ENCODE results near the gene TRAF3.
"Not testable (repeated sequence)": the region's sequence is repeated elsewhere in the genome, so short reads cannot be mapped to it uniquely, and the experiment has no call there.

The TRAF3 gene

DNA sequence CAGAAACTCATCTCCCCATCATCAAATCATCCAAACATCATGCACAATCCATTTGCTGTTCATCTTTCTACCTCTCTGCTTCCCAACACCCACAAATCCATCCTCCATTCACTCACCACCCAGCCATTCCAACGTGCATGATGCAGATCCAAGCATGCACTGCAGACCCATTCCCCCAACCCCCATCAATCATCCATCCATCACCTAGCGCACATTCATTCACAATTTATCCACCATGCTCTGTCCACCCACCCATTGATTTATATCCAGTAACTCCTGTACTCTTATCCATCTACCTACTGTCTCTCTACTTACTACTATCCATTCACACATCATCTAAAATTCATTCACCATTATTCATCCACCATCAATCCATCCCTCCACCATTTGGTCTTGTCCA is 141.2 kb downstream of the TRAF3 start:
- no peak for DNase-seq

DNA sequence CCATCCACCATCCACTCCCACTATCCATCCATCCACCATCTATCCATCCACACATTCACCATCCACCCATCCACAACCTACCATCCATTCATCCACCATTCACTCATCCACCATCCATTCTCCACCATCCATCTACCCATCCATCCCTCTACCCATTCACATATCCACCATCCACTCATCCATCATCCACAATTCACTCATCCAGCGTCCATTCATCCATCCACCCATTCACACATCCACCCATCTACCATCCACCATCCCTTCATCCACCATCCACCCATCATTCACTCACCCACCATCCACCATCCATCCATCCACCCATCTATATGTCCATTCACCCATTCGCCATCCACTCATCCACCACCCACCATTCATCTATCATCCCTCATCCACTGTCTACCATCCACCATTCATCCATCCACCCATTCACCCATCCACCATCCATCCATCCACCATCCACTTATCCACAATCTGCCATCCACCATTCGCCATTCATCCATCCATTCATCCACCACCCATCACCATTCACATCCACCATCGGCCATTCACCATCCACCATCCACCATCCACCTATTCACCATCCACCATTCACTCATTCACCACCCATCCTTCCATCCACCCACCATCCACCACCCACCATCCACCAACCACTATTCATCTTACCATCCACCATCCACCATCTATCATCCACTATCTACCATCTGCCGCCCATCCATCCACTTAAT is 143.2 kb downstream of the TRAF3 start:
- no peak for DNase-seq

DNA sequence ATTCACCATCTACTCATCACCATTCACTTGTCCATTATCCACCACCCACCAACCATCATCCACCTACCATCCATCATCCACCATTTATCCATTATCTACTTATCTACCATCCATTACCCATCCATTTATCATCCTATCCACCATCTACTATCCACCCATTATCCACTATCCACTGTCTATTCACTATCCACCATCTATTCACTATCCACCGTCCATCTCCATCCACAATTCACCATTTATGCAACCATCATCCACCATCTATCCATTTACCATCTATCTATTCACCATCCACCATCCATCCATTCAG is 143.7 kb downstream of the TRAF3 start:
- DNase-seq = no peak

DNA sequence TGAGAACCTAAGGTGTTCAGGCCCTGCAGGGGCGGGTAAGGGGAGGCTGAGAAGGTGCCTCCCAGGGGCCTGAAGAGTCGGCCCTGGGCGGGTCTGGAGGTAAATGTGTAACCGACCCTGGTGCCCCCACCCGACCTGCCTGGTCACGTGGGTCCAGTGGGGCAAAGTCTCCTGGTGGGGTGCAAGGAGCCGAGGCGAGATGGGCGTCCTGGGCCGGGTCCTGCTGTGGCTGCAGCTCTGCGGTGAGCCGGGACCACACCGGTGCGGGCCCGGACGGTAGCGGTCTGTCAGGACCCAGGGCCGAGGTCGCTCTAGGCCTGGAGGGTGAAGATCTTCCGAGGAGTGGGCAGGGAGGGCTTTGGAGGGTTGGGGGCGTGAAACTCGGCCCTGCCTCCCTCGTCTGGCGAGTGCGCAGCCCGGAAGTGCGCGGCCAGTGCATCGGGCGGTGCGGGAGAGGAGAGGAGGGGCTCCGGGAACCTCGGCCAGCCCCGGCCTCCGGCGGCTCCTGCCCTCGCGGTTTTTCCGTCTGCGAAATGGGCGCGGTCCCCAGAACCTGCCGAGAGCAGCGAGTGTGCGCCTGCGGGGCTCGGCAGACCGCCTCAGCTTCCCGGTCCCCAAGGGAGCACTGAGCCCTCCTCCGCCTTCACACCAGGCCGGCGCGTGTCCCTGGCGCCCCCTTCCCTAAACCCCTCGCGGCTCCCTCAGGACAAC is 145.4 kb downstream of the TRAF3 start, which contains the start of gene AMN:
AMN (plus strand) TSS at position 174 of the 711 bp plus-strand sequence; CDS start at position 200, 26 bp downstream.
- DNase-seq = no peak

DNA sequence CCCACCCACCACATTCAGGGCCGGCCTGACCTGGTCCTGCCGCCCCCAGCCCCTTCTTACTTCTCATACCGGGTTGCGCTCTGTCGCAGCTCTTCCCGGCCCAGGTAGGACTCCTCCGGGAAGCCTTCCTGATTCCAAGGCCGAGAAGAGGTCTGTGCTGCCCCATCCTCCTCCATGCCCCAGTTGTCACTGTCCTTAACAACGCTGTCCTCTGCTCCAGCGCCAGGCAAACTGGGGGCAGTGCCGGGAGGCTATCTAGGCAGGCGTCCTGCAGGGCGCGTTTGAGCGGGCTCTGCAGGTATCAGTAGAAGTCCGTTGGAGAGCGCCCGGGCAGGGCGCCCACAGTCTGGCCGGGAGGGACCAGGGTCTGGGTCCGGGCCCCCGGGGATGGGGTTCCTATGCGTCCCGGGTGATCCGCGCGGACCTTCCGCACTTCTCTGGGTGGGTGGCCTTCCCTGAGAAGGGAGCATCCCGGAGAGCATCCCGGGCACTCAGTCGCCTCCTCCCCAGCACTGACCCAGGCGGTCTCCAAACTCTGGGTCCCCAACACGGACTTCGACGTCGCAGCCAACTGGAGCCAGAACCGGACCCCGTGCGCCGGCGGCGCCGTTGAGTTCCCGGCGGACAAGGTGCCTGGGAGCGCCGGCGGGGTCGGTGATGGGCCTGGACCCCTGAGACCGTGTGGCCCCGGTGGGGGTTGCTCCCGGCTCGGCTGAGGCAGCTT is 146.1 kb downstream of the TRAF3 start:
- DNase-seq = no peak

DNA sequence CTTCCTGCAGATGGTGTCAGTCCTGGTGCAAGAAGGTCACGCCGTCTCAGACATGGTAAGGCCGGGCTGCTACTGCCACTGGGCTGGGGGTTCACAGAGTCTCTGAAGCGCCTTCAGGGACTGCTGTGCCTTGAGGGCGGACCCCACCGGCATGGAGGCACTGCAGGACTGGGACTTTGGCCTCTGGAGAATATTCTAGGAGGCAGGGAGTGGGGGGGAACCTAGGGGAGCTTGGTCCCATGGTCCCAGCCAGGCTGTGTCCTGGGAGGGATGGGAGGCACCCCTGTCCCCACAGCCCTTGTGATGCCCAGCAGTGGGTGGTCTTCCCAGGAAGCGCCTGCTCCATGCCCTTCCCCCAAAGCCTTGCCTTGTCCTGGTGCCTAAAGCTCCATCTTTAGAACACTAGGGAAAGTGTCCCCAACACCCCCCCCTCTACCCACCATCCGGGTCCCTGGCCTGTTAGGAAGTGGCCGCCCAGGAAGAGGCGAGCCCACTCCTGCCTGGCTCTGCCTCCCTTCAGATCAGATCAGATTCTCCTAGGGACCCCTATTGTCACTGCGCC is 146.8 kb downstream of the TRAF3 start:
- no peak for DNase-seq

DNA sequence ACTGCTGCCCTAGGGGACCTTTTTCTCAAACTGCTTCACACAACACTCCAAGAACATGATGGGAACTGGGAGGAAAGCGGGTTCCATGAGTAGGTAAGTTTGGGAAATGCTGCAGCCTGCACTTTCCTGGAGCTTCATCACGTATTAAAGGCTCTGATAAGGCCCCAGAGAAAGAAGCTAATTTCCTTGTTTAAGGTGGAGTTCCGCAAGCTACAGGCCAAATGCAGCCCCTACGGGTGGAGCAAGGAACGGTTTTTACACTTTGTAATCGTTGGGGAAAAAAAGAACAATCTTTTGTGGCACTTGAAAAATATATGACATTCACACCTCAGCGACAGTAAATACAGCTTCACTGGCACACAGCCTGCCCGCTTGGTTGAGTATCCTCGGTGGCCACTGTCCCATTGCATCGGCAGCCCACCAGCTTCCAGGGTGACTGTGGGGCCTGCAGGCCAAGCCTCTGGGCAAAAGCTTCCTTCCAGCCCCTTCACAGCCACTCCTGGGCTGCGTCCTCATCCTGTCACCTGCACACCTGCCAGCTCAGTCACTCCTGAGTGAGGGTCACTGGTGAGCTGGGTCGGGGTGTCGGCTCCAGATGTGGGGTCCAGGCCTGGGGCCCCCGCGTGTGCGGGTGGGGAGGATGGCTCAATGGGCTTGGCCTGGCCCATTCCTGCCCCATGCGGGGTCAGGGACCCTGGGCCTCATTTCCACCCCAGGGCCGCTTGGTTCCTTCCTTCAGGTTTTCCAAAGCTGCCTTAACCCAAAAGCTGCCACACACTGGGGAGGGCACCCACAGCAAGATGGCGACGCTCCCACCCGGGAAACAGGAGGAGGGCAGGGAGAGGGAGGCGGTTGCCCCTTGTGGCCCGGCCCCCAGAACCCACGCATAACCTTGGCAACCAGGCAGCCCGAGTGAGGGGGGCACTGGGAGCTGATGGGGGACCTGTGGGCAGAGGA is 147.7 kb downstream of the TRAF3 start:
- no peak for DNase-seq

DNA sequence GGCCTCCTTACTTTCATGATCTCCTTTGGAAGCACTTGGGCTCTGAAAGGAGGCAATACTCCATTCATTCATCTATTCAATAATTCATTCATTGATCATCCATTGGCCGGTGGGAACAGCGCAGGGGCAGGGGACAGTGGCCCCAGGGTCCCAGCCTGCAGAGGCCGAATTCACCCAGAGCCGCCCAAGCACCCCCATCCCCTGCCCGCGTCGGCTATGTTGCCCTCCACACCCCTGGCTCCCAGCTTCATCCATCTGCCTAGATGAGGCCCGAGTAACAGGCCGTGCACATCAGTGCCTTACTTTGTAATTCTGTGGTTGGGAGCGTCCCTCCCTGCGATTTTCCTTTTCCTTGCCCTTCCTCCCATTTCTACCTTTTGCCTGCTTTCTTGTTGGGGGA is 148.4 kb downstream of the TRAF3 start:
- DNase-seq = no peak

DNA sequence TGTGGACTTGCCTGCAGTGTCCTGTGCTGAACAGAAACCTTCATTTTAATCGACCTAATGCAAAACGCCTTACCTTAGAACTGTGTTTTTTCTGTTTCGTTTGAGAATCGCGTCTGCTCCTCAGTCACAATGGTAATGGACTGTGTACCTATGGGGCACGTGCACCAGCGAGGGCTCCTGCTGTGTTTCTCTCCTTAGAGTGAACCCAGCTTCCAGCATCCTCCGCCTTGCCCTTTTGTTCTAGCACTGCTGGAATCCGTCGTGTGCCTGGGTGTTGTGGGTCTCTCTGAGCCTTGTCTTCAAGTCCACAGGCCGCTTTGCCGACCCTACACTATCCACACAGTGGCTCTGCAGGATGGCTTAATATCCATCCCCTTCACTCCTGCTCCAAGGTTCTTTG is 148.9 kb downstream of the TRAF3 start:
- DNase-seq = no peak

DNA sequence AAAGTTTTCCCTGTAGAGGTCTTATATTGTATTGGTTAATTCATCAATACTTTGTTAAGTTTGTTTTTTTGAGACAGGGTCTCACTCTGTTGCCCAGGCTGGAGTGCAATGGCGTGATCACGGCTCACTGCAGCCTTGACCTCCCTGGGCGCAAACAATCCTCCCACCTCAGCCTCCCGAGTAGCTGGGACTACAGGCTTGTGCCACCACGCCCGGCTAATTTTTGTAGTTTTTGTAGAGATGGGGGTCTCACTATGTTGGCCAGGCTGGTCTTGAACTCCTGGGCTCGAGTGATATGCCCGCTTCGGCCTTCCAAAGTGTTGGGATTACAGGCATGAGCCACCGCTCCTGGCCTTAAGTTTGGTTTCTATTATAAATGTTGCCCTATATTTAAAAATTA is 149.6 kb downstream of the TRAF3 start:
- not testable (repeated sequence) for DNase-seq

DNA sequence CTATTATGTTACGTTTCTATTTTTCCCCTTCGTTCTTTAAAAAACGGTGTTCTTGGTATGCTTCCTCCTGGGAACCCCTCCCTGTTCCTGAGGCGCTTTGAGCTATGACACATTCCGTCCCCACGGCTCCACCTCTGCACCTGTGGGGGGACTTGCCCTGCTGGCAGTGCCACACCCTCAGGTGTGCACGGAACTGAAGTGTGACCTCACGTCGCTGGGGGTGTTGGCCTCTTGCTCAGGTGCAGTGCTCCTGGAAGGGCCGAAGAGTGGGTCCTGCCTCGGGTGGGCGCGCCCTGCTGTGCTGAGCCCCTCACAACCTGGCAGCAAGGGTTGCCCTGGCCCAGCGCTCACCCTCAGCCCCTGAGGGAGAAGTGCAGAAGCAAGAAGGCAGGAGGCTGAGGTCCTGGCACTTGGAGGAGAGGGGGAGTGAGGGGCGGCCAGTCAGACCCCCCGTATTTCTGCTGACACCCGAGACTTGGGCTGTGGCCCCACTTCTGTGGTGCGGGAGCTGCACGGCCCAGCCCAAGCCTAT is 150.2 kb downstream of the TRAF3 start:
- DNase-seq = no peak

DNA sequence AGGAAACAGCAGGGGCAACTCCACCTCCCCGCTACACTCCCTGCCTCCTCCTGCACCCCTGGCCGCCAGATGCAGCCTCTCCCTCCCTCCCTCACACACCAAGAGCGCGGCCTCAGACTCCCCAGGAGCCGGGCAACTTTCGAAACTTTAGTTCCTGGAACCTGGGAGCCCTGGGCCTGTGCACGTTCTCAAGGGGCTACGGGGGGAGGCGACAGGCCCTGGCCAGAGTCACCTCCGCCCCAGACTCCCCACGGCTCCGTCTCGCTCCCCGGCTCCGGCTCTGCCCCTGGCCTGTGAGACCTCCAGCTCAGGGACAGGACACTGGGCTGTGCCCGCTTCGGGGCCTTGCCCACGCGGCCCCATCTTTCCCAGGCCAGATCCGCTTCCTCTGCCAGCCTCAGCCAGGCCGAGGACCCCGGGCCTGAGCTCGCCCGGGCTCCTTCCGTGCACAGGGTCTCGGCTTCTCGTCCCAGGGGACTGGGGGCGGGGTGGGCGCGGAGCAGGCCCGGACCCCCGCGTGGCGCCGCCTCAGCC is 150.7 kb downstream of the TRAF3 start:
- no peak for DNase-seq

DNA sequence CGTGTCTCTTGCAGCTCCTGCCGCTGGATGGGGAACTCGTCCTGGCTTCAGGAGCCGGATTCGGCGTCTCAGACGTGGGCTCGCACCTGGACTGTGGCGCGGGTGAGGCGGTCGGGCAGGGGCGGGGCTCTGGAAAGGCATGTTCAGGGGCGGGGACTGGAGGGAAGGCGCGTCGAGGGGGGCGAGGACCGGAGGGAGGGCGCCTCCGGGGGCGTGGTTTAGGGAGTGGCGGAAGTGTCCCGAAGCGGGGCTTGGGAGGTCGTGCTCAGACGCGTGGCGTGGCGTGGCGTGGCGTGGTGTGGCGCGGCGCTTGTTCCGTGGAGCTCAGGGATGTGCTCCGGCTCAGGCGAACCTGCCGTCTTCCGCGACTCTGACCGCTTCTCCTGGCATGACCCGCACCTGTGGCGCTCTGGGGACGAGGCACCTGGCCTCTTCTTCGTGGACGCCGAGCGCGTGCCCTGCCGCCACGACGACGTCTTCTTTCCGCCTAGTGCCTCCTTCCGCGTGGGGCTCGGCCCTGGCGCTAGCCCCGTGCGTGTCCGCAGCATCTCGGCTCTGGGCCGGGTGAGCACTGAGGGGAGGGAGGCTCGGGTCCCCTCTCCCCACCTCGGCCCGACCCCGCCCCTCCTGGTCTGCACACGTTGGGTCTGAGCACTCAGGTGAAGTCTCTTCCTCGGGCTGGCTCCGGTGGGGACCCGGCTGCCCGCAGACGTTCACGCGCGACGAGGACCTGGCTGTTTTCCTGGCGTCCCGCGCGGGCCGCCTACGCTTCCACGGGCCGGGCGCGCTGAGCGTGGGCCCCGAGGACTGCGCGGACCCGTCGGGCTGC is 151.4 kb downstream of the TRAF3 start:
- no peak for DNase-seq

DNA sequence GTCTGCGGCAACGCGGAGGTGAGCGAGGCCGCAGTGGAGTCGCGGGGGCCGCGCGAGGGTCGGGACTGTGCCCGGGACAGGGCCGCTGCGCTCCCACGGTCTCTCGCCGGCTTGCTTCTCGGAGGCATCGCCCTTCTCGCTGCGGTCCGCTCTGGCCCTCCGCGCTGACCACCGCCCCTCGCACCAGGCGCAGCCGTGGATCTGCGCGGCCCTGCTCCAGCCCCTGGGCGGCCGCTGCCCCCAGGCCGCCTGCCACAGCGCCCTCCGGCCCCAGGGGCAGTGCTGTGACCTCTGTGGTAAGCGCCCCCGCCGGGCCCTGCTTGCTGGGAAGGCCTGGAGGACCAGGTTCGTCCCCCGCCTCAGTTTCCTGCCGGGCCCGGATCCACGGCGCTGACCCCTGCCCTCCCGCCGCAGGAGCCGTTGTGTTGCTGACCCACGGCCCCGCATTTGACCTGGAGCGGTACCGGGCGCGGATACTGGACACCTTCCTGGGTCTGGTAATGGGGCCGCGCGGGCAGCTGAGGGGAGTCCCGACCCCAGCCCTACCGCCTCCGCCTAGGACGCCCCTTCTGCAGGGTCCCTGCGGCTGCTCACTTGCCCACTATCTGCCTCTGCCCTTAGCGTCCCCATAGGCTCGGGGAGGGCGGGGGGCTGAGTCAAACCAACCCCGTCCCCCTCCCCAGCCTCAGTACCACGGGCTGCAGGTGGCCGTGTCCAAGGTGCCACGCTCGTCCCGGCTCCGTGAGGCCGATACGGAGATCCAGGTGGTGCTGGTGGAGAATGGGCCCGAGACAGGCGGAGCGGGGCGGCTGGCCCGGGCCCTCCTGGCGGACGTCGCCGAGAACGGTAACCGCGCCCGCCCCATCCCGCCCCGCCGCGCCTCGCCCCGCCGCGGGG is 152.2 kb downstream of the TRAF3 start:
- no peak for DNase-seq

DNA sequence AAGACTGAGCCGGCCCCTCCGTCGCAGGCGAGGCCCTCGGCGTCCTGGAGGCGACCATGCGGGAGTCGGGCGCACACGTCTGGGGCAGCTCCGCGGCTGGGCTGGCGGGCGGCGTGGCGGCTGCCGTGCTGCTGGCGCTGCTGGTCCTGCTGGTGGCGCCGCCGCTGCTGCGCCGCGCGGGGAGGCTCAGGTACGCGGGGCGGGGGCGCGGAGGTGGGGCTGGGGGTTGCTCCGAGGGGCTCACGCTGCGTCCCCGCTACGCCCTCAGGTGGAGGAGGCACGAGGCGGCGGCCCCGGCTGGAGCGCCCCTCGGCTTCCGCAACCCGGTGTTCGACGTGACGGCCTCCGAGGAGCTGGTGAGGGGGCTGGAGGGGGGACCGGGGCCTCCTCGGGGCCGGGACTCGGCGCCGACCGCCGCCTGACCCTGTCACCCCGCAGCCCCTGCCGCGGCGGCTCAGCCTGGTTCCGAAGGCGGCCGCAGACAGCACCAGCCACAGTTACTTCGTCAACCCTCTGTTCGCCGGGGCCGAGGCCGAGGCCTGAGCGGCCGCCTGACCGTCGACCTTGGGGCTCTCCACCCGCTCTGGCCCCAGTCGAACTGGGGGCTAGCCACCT is 153.0 kb downstream of the TRAF3 start:
- no peak for DNase-seq

DNA sequence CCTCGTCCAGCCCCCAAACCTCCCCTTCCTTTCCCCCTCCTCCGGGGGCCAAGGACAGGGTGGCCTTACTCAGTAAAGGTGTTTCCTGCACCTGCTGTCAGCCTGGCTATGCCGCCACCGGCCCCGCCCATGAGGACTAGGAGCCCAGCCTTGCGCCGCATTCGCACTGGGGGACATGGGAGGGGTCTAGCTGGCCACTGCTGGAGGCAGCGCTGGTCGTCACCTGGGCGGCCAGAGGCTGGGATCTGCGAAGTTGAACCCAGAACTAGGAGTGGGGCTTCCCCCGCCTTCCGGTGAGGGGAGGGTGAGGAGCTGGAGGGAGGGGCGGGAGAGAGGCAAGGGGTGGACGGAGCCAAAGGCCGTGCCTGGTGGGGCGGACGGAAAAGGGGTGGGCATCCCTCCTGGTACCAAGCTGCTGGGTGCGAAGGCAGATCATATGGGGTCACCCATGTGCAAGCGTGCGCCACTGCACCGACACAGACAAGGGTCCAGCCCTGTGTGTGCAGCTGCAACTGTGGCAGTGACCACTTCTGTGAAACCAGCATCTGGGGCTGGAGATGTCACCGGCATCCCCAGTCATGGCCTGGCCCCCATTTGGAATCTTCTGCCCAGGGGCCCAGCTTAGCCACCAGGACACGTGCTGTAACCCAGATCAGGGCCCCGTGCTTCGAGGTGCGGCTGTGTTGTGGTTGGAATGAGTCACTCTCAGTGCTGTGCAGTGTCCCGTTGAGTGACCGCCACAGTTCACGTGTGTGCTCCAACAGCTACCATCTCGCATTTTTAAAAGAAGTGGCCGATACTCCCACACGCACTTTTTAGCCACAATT is 153.7 kb downstream of the TRAF3 start:
- peak in 1 of 56 donors; percentile 14 for DNase-seq
